Measurements from ENCODE around the gene CYSTM1.

The CYSTM1 gene

GRCh38 chr5:140157032-140157781 is 17.8 kb upstream of the CYSTM1 start:
- H4K20me1 ChIP-seq, result no peaks in the 10 kb centered on the region

GRCh38 chr5:140159014-140159927 is 15.7 kb upstream of the CYSTM1 start:
- H3K9ac ChIP-seq, result no peak overlapping the region
- no peak overlapping the region for H3K4me2 ChIP-seq

More at GRCh38 chr5:140157032-140157781, 17.8 kb upstream of the CYSTM1 start:
- Histone ChIP-seq H3K9me3 (no peaks in the 10 kb centered on the region), H3K27ac (peak overlapping the region; percentile 53; the same call in 1 of the 2 replicates), H3K4me3 (peak overlapping the region; percentile 60), H3K36me3 (no peaks in the 10 kb centered on the region), H3K9ac (peak overlapping the region; percentile 67), H3K4me2 (peak overlapping the region; percentile 91), H3K4me1 (peaks cover 48% of the 10 kb centered on the region), H3K27me3 (no peaks in the 10 kb centered on the region)
- no peak for TF ChIP-seq Cebpa-rat (IDR thresholded peaks at IDR 0.05)

DNA sequence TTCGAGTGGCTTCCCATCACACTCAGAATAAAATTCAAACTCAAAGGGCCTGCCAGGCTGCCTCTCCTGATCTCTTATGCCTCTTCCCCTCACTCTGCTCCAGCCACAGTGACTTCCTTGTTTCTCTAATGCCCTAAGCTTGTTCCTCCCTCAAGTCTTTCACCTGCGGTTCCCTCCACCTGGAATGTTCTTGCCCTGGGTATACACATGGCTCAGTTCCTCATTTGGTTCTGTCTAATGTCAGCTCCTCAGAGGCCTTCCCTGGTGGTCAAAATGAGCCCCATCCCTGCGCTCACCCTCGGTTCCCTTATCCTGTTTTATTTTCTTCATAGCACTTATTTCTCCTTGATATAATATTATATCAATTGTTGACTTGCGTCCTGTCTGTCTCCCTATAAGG is 12.7 kb upstream of the CYSTM1 start:
- no peaks in the 10 kb centered on the region for H3K36me3 ChIP-seq
- no peaks in the 10 kb centered on the region for H3K27me3 ChIP-seq
- no peak for TF ChIP-seq Cebpa-rat (IDR thresholded peaks at IDR 0.05)
- H3K27ac ChIP-seq, result no peak overlapping the region
- no peaks in the 10 kb centered on the region for H4K20me1 ChIP-seq
- H3K9ac ChIP-seq, result no peak overlapping the region
- H3K9me3 ChIP-seq, result no peaks in the 10 kb centered on the region
- H3K4me3 ChIP-seq, result no peak overlapping the region
- H3K4me1 ChIP-seq, result no peaks in the 10 kb centered on the region; the same call in 1 of the 2 replicates
- no peak overlapping the region for H3K4me2 ChIP-seq

More at GRCh38 chr5:140159014-140159927, 15.7 kb upstream of the CYSTM1 start:
- Histone ChIP-seq H3K4me3 (no peak overlapping the region), H3K36me3 (no peaks in the 10 kb centered on the region), H3K27ac (no peak overlapping the region), H3K27me3 (no peaks in the 10 kb centered on the region), H3K4me1 (peaks cover 28% of the 10 kb centered on the region), H3K9me3 (no peaks in the 10 kb centered on the region), H4K20me1 (no peaks in the 10 kb centered on the region)
- no peak for TF ChIP-seq Cebpa-rat (IDR thresholded peaks at IDR 0.05)

GRCh38 chr5:140162781-140163180 is 12.2 kb upstream of the CYSTM1 start:
- H3K36me3 ChIP-seq, result no peaks in the 10 kb centered on the region
- no peaks in the 10 kb centered on the region for H4K20me1 ChIP-seq
- no peaks in the 10 kb centered on the region for H3K27me3 ChIP-seq
- no peaks in the 10 kb centered on the region for H3K9me3 ChIP-seq
- no peak overlapping the region for H3K4me3 ChIP-seq
- H3K4me2 ChIP-seq, result no peak overlapping the region
- TF ChIP-seq Cebpa-rat (IDR thresholded peaks at IDR 0.05), result no peak
- H3K9ac ChIP-seq, result no peak overlapping the region
- no peak overlapping the region for H3K27ac ChIP-seq
- no peaks in the 10 kb centered on the region; the same call in 1 of the 2 replicates for H3K4me1 ChIP-seq

DNA sequence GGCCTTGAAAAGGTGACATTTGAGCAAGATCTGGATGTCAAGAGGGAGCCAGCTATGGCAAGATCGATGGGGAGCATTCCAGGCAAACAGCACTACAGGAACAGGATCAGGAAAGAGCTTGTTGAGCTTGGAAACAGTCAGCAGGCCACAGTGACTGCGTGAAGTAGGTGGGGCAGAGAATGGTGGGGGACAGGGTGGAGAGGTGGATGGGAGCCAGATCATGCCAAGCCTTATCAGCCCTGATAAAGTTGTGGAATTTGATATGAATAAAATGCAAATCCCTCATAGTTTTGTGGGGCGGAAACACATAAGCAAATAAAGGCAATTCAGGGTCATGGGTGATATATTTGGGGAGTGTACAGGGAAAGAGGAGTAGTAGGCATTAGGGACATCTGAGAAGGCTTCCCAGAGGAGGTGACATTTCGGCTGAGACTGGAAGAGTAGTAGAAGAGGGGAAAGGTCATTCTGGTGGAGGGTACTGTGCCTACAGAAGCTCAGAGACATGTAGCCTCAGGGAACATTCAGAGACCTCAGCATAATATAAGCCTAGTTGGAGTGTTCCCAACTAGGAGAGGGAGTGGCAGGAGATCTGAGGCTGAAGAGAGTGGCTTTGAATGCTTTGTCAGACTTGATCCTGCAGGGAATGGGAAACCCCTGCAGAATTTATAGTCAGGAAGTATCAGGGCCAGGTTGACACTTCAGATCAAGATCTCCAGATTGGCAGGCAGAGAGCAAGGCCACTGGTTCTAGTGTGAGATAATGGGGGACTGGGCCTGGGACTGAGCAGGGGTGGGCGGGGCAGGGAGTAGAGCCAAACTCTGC is 9.7 kb upstream of the CYSTM1 start:
- TF ChIP-seq Cebpa-rat (IDR thresholded peaks at IDR 0.05), result no peak
- H3K4me1 ChIP-seq, result no peaks in the 10 kb centered on the region; the same call in 1 of the 2 replicates
- no peak overlapping the region for H3K4me2 ChIP-seq
- no peak overlapping the region for H3K9ac ChIP-seq
- no peaks in the 10 kb centered on the region for H4K20me1 ChIP-seq
- H3K36me3 ChIP-seq, result no peaks in the 10 kb centered on the region
- no peak overlapping the region for H3K4me3 ChIP-seq
- H3K27ac ChIP-seq, result no peak overlapping the region
- H3K9me3 ChIP-seq, result no peaks in the 10 kb centered on the region
- H3K27me3 ChIP-seq, result no peaks in the 10 kb centered on the region

DNA sequence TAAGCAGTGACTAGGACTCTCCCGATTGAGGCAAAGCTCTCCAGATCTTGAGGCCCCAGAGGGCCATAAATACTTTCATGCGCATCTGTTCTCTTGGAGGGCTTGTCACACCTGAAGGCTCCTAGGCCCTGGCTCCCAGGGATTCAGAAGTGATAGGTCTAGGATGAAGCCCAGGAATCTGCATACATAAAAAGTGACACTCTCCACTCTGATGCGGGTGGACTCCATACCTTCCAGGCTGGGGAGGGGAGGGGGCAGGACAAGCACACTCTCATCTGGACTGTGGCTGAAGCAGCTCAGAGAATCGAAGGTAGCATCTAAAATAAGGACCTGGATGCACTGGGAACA is 9.1 kb upstream of the CYSTM1 start:
- Histone ChIP-seq H3K27me3 (no peaks in the 10 kb centered on the region), H3K27ac (no peak overlapping the region), H3K4me3 (no peak overlapping the region), H3K9ac (no peak overlapping the region), H3K36me3 (no peaks in the 10 kb centered on the region), H3K4me1 (no peaks in the 10 kb centered on the region; the same call in 1 of the 2 replicates), H4K20me1 (no peaks in the 10 kb centered on the region), H3K4me2 (no peak overlapping the region), H3K9me3 (no peaks in the 10 kb centered on the region)
- TF ChIP-seq Cebpa-rat (IDR thresholded peaks at IDR 0.05), result no peak

DNA sequence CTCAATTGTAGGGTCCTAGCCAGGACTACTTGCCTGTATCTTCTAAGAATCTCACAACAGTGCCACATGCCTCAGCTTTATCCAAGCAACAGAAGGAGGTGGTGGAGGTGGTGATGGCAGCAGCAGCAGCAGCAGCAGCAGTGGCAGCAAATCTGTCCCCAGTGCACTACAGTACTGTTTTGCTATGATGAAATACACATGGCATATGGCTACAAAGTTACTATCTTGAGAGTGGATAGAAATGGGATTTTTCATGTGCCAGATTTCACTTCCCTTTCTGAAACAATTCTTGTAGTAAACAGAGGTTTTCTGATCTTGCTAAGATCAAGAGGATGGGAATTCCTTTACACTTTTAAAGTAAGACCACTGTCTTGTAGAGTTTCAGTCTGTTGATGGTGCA is 8.1 kb upstream of the CYSTM1 start:
- no peaks in the 10 kb centered on the region for H4K20me1 ChIP-seq
- H3K27ac ChIP-seq, result no peak overlapping the region
- H3K9me3 ChIP-seq, result no peaks in the 10 kb centered on the region
- H3K4me2 ChIP-seq, result no peak overlapping the region
- no peak overlapping the region for H3K9ac ChIP-seq
- TF ChIP-seq Cebpa-rat (IDR thresholded peaks at IDR 0.05), result no peak
- H3K36me3 ChIP-seq, result no peaks in the 10 kb centered on the region
- H3K27me3 ChIP-seq, result no peaks in the 10 kb centered on the region
- H3K4me3 ChIP-seq, result no peak overlapping the region
- H3K4me1 ChIP-seq, result no peaks in the 10 kb centered on the region; the same call in 1 of the 2 replicates

DNA sequence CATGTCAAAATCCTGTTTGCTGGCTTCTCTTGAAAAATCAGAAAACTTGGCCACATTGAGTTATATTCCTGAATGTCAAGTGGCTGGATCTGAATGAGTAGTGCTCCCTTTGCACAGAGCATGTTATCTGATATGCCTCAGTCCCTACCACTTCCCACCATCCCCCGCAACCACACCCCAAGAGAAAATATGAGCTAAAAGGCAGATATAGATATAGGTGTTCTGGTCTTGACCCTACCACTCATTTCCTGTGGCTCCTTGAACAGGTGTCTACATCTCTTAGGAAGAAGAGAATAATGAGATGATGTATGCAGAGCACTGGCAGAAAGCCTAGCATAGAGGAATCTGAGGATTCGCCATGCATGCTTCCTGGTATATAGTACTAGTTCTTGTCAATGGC is 6.6 kb upstream of the CYSTM1 start:
- Histone ChIP-seq H3K4me3 (no peak overlapping the region), H4K20me1 (no peaks in the 10 kb centered on the region), H3K9ac (no peak overlapping the region), H3K4me2 (no peak overlapping the region), H3K4me1 (no peaks in the 10 kb centered on the region; the same call in 1 of the 2 replicates), H3K27ac (no peak overlapping the region), H3K27me3 (no peaks in the 10 kb centered on the region), H3K36me3 (no peaks in the 10 kb centered on the region), H3K9me3 (no peaks in the 10 kb centered on the region)
- TF ChIP-seq Cebpa-rat (IDR thresholded peaks at IDR 0.05), result no peak

DNA sequence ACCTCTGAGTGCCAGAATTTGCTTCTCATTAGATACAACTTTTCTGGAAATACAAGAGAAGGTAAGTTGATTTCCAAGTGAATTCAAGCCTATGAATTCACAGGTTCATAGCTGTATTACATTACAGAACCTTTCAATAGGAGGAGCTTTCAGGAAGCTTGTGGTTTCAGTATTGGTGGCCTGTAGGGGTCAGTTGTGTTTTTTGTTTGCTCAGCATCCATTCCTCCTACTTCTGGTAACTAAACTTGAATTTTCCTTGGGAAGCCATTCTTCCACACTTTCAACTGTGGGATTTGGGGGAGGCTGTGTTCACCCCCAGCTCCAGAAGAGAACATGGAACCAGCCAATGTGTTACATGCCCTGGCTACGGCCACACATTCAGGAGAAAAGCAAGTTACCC is 5.6 kb upstream of the CYSTM1 start:
- Histone ChIP-seq H3K36me3 (no peaks in the 10 kb centered on the region), H3K4me1 (peaks cover 2% of the 10 kb centered on the region), H4K20me1 (no peaks in the 10 kb centered on the region), H3K27ac (no peak overlapping the region), H3K27me3 (no peaks in the 10 kb centered on the region), H3K4me2 (no peak overlapping the region), H3K9ac (no peak overlapping the region), H3K9me3 (no peaks in the 10 kb centered on the region), H3K4me3 (no peak overlapping the region)
- TF ChIP-seq Cebpa-rat (IDR thresholded peaks at IDR 0.05), result no peak
